Cardiac fibroblast (primary cell): ENCODE data around the gene EPHA6.

ENCODE experiments used
- DNase-seq, 2 donors: peaks; one replicate each; pipeline versions ENCODE4 v3.0.0 to v3.0.0-alpha.2; 2010; ENCODE audit warnings: low read depth in 2 of 2
- H3K4me3 ChIP-seq, 2 donors: replicated peaks in 1 of 2; 1 replicate in 1 of 2; 2 replicates in 1 of 2; pipeline ENCODE4 v1.5.1; 2011; ENCODE audit warnings: low read depth in 2 of 2, low read length in 2 of 2, mild to moderate bottlenecking in 2 of 2, moderate library complexity in 1 of 2
- TF ChIP-seq, protein P1 (sequence below): IDR thresholded peaks from one replicate; pipeline ENCODE4 v1.5.1; 2011; ENCODE audit warnings: low read depth, mild to moderate bottlenecking, low read length, inconsistent platforms

Gene EPHA6

DNA sequence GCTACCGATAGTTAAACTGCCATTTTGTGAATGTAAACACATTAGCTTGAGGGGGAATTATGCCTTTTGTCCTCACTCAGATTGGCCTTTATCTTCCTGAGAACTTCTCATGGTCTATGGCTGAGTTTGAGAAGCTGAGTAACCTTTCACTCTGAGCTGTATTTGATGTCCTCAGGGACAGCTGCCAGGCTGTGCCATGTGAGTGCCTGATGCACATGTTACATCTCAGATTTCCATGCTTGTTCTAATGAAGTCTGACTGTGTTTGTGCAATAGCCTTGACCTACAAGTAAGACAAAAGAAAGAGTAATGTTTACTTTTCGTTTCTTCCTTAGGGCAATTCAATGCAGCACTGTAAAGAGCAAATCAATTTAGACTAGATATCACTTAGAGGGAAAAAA is 906.0 kb downstream of the EPHA6 start:
- peak in 1 of 2 donors; percentile 2 for DNase-seq
- TF ChIP-seq, protein P1, sequence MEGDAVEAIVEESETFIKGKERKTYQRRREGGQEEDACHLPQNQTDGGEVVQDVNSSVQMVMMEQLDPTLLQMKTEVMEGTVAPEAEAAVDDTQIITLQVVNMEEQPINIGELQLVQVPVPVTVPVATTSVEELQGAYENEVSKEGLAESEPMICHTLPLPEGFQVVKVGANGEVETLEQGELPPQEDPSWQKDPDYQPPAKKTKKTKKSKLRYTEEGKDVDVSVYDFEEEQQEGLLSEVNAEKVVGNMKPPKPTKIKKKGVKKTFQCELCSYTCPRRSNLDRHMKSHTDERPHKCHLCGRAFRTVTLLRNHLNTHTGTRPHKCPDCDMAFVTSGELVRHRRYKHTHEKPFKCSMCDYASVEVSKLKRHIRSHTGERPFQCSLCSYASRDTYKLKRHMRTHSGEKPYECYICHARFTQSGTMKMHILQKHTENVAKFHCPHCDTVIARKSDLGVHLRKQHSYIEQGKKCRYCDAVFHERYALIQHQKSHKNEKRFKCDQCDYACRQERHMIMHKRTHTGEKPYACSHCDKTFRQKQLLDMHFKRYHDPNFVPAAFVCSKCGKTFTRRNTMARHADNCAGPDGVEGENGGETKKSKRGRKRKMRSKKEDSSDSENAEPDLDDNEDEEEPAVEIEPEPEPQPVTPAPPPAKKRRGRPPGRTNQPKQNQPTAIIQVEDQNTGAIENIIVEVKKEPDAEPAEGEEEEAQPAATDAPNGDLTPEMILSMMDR = no peak
- no peak overlapping the region for H3K4me3 ChIP-seq

DNA sequence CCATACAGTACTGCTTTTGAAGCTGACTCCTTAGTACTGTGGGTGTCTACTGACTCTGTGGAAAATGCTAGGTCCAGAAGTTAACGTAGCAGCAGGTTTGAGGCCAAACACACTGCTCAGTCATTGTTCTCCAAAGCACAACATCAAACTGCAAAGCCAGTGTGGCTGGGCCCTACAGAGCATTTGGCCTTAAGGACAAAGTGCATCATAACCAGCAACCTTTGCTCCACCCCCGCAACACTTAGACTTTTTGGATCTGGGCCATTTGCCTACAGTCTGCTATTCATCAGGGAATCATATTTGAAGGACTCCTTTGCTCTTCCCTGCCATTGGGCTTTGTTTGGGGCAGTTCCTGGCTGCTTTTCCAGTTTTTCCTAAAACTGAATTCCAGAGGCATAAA is 907.1 kb downstream of the EPHA6 start:
- DNase-seq = no peak
- no peak overlapping the region for H3K4me3 ChIP-seq
- TF ChIP-seq, protein P1 = no peak

DNA sequence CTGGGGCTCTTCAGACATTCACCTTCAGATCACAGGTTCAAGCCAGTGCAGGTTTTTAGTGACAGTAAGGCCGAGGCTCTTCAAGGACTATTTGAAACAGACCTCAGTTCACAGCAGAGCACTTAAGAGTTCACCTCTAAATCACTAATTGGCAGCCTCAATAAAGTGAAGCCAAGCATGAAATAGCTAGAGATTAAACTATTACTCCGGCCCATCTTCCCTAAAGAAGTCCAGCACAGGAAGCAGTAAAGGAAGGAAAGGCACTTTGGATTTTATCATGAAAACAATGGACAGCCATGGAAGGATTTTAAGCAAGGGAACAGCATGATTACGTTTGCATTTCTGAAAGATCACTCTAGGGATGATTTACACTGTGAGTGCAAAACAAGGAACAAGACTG is 922.5 kb downstream of the EPHA6 start:
- TF ChIP-seq, protein P1 = no peak
- H3K4me3 ChIP-seq = no peak overlapping the region
- DNase-seq = no peak

DNA sequence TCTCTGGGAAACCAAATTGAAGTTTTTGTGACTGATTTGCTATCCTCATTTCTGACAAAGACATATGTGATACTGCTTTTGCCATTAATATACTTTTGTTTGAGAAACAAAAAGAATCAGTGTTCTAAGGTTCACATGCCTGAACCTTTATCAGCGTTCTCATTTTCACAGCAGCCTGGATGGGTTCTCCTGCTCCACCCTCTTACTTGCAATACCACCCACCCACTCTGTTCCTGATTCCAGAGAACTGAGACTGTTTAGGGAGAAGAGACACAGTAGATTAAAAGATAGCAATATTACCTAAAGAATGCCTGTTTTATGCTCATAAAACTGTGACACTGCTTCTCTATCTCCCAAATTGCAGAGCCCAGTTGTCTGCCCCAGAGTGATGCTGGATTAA is 924.4 kb downstream of the EPHA6 start:
- TF ChIP-seq, protein P1 = no peak
- no peak for DNase-seq
- no peak overlapping the region for H3K4me3 ChIP-seq

DNA sequence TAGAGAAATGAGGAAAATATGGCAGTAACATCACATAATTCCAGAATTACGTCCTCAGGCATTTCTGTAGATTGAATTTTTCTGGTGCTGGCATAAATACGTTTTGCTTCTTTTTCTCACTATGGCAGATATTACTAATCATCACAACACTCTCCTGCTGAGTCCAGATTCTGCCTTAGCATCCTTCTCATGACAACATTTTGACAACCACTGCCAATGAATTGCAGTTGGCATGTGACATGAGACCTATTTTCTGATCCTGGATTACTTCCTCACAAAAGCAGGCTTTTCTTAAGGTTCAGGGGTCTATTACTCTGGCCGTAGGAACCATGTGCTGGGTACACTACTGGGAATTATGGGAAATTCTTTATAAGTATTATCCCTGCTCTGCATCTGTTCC is 927.6 kb downstream of the EPHA6 start:
- H3K4me3 ChIP-seq = no peak overlapping the region
- DNase-seq = no peak
- TF ChIP-seq, protein P1 = no peak

DNA sequence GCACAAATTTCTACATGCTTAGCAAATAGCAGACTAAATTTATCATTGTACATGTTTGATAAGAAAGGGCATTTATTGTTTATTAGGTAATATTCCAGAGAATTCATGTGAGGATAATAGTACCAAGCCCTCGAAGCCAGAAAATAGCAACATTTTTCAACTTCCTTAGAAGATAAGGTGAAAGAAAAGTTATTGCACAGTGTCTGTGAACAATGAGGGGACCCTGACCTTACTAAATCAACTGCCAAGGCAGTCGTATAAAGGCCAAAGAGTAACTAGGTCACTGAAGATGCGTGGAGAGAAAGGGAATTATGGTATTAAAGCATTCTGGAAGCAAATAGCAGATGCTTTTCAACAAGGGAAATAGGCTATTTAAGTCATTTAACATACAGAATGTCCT is 929.9 kb downstream of the EPHA6 start:
- no peak overlapping the region for H3K4me3 ChIP-seq
- TF ChIP-seq, protein P1 = no peak
- DNase-seq = no peak
